GM18870 (cell line): ENCODE data around the gene FAM81A.

Source experiments
- ATAC-seq: cut with Tn5 transposase; IDR thresholded peaks from one replicate; pipeline ENCODE4 v1.9.1; 2021; ENCODE audit warnings: moderate library complexity; ENCODE audit not compliant: unreplicated experiment

The FAM81A gene

GRCh38 chr15:59570315-59570714 lies 132.3 kb downstream of the FAM81A start:
- no peak for ATAC-seq

GRCh38 chr15:59571606-59572005 lies 133.6 kb downstream of the FAM81A start:
- ATAC-seq: no peak
